ENCODE data around the gene RNF112.

Gene RNF112

GRCh38 chr17:19410875-19411620 is at the start of gene RNF112:
Gene RNF112 (plus strand): TSS chr17:19411232. CDS start chr17:19411409, 177 bp downstream.
- DNase-seq (ENCODE audit: low read depth) = peak; percentile 26
- peak within 1 kb of the TSS; percentile 17 for H3K4me3 ChIP-seq (ENCODE audit: low read depth, low read length)
- TF ChIP-seq, protein P1, sequence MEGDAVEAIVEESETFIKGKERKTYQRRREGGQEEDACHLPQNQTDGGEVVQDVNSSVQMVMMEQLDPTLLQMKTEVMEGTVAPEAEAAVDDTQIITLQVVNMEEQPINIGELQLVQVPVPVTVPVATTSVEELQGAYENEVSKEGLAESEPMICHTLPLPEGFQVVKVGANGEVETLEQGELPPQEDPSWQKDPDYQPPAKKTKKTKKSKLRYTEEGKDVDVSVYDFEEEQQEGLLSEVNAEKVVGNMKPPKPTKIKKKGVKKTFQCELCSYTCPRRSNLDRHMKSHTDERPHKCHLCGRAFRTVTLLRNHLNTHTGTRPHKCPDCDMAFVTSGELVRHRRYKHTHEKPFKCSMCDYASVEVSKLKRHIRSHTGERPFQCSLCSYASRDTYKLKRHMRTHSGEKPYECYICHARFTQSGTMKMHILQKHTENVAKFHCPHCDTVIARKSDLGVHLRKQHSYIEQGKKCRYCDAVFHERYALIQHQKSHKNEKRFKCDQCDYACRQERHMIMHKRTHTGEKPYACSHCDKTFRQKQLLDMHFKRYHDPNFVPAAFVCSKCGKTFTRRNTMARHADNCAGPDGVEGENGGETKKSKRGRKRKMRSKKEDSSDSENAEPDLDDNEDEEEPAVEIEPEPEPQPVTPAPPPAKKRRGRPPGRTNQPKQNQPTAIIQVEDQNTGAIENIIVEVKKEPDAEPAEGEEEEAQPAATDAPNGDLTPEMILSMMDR (conservative IDR thresholded peaks at IDR 0.05; ENCODE audit: low read depth, low read length) = peak; percentile 24

DNA sequence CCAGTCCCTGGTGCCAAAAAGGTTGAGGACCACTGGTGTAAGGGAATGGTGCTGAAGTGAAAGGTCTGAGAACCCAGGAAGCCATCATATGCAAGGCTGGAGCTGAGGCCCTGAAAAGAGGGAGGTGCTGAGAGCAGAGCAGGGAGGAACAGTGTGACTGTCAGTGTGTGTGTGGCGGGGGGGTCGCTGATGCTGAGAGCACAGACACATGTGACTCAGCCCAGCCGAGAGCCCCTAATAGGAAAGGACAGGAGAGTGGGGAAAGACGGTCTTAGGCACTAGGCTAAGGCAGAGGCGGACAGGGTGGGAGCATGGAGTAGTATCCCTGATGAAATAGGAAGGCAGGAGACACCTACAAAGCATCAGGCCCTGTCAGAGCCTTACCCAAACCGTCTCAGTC is 49.7 kb upstream of the RNF112 start:
- TF ChIP-seq, protein P1 (conservative IDR thresholded peaks at IDR 0.05; ENCODE audit: low read depth, low read length) = no peak
- H3K4me3 ChIP-seq (ENCODE audit: low read depth, low read length) = no peak overlapping the region
- no peak for DNase-seq (ENCODE audit: low read depth)

DNA sequence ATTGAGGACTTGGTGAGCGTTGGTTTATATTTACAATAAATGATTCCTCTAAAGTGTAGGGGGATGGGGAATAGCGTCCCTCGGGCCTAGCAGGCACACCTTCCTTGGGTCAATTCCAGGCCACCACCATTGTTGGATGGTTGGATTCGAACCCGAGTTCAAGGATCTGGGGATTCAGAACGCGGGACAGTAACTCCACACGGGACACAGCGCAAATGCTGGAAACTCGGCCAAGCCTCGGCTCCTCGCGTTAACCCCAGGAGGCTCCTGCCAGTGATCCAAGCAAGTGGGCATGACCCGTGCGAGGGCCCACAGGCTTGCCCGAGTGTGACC is 49.1 kb upstream of the RNF112 start:
- no peak for DNase-seq (ENCODE audit: low read depth)
- peak overlapping the region; percentile 77 for H3K4me3 ChIP-seq (ENCODE audit: low read depth, low read length)
- TF ChIP-seq, protein P1 (conservative IDR thresholded peaks at IDR 0.05; ENCODE audit: low read depth, low read length) = no peak

GRCh38 chr17:19362277-19363113 is 48.5 kb upstream of the RNF112 start, which contains the start of gene B9D1:
Gene B9D1 (minus strand): TSS chr17:19362723. CDS start chr17:19362569, 154 bp downstream.
- peak within 1 kb of the TSS; percentile 77 for H3K4me3 ChIP-seq (ENCODE audit: low read depth, low read length)
- TF ChIP-seq, protein P1 (conservative IDR thresholded peaks at IDR 0.05; ENCODE audit: low read depth, low read length) = peak; percentile 91

GRCh38 chr17:19363114-19363438 is 48.0 kb upstream of the RNF112 start:
- DNase-seq (ENCODE audit: low read depth) = no peak
- TF ChIP-seq, protein P1 (conservative IDR thresholded peaks at IDR 0.05; ENCODE audit: low read depth, low read length) = no peak
- peak overlapping the region; percentile 77 for H3K4me3 ChIP-seq (ENCODE audit: low read depth, low read length)

More at GRCh38 chr17:19362277-19363113, 48.5 kb upstream of the RNF112 start, which contains the start of gene B9D1:
- DNase-seq (ENCODE audit: low read depth) = peak; percentile 94

- H3K4me3 ChIP-seq (ENCODE audit: low read depth, low read length) = no peak overlapping the region
- DNase-seq (ENCODE audit: low read depth) = no peak
- TF ChIP-seq, protein P1 (conservative IDR thresholded peaks at IDR 0.05; ENCODE audit: low read depth, low read length) = no peak
Observed at GRCh38 chr17:19363460-19364035, 47.5 kb upstream of the RNF112 start.
